ENCODE results near the gene PDIA6.

DNA sequence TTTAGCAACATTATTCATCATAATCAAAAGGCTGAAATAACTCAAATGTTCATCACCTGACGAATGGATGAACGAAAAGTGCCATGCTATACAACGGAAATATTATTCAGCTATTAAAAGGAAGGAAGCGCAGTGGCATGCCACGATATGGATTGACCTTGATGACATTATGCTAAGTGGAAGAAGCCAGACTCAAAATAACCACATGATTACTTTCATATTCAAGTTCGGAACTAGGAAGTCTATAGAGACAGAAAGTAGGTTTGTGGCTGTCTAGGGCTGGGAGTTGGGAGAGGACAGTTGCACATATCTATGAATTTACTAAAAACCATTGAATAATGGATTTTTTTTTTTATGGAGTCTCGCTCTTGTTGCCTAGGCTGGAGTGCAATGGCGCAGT, 13.4 kb upstream of the PDIA6 start:
- TF ChIP-seq, protein P1, sequence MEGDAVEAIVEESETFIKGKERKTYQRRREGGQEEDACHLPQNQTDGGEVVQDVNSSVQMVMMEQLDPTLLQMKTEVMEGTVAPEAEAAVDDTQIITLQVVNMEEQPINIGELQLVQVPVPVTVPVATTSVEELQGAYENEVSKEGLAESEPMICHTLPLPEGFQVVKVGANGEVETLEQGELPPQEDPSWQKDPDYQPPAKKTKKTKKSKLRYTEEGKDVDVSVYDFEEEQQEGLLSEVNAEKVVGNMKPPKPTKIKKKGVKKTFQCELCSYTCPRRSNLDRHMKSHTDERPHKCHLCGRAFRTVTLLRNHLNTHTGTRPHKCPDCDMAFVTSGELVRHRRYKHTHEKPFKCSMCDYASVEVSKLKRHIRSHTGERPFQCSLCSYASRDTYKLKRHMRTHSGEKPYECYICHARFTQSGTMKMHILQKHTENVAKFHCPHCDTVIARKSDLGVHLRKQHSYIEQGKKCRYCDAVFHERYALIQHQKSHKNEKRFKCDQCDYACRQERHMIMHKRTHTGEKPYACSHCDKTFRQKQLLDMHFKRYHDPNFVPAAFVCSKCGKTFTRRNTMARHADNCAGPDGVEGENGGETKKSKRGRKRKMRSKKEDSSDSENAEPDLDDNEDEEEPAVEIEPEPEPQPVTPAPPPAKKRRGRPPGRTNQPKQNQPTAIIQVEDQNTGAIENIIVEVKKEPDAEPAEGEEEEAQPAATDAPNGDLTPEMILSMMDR (IDR thresholded peaks at IDR 0.05), result no peak
- no peak for TF ChIP-seq POLR2A (IDR thresholded peaks at IDR 0.05)
- TF ChIP-seq POLR2AphosphoS5 (IDR thresholded peaks at IDR 0.05), result no peak
